ENCODE measurements around the gene ELOVL3. TPM values are rescaled to one million over a fixed set of nuclear protein-coding genes. Genes with fewer than 3 reads are reported as not detected.

The ELOVL3 gene
- total and polyA plus RNA-seq, 2 experiments from 2014 or later = 1.4 to 1.9 TPM

DNA sequence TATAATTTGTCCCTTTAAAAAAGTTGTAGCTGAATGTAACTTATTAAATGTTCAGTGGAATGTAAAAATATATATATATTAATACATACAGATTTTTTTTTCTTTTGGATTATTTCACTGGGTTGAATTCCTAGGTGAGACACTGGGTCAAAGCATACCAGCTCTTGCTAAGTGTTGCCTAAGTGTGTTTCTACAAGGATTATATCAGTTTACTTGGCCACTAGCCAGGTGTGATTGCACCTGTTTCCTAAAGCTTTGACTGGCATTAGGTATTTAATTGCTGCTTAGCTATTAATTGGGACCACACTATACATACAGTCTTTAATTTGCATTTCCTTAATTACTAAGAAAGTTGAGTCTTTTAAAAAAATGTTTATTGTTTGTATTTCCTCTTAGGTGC, 5.5 kb upstream of the ELOVL3 start:
- H3K9me3 ChIP-seq (ENCODE audit: low read depth) = no peaks in the 10 kb centered on the region
- no peaks in the 10 kb centered on the region for H3K36me3 ChIP-seq (ENCODE audit: low read depth)
- no peak overlapping the region for H3K27ac ChIP-seq
- peaks cover 8% of the 10 kb centered on the region for H3F3A ChIP-seq (ENCODE audit: insufficient read depth)
- no peaks in the 10 kb centered on the region for H4K20me1 ChIP-seq (ENCODE audit: insufficient read depth)
- H3K9me2 ChIP-seq (ENCODE audit: insufficient read depth) = no peaks in the 10 kb centered on the region
- in situ Hi-C loops (cut with MboI) = no loop called here
- no peak for TF ChIP-seq EZH2 (IDR thresholded peaks at IDR 0.05; ENCODE audit: insufficient read depth, poor library complexity, severe bottlenecking)
- TF ChIP-seq EZH2phosphoT487 (IDR thresholded peaks at IDR 0.05; ENCODE audit: insufficient read depth, low read depth) = no peak
- H3K4me2 ChIP-seq (ENCODE audit: unreplicated experiment) = no peak overlapping the region
- no peaks in the 10 kb centered on the region for H3K79me2 ChIP-seq (ENCODE audit: insufficient read depth)
- no peak overlapping the region for H3K9ac ChIP-seq
- no peak for DNase-seq
- H2AFZ ChIP-seq = no peak overlapping the region
- H3K27me3 ChIP-seq (replicated peaks; ENCODE audit: insufficient read depth) = no peaks in the 10 kb centered on the region; the same call in 1 of the 2 replicates
- peaks cover 9% of the 10 kb centered on the region for H3K4me1 ChIP-seq (ENCODE audit: insufficient read depth)
- H3K4me3 ChIP-seq = no peak overlapping the region

GRCh38 chr10:102222797-102223196, 3.3 kb upstream of the ELOVL3 start:
- no peak for TF ChIP-seq EZH2 (IDR thresholded peaks at IDR 0.05; ENCODE audit: insufficient read depth, poor library complexity, severe bottlenecking)
- no peak for TF ChIP-seq EZH2phosphoT487 (IDR thresholded peaks at IDR 0.05; ENCODE audit: insufficient read depth, low read depth)
- in situ Hi-C loops (cut with MboI) = no loop called here
- WGBS, 2 experiments (ENCODE audit: low coverage in 1 of 2, low lambda C conversion rate in 2 of 2, missing lambda C conversion rate in 2 of 2) = 84 to 92% methylated on average over 5 of the region's 5 CpGs

GRCh38 chr10:102226542-102226870, 407 bp downstream of the ELOVL3 start:
- H3K27ac ChIP-seq = 0 out of 2 replicates have a peak overlapping the region, but pooled peaks have one; percentile 10
- no peaks in the 10 kb centered on the region for H3K79me2 ChIP-seq (ENCODE audit: insufficient read depth)
- H3K4me3 ChIP-seq = peak overlapping the region; percentile 60
- H3F3A ChIP-seq (ENCODE audit: insufficient read depth) = peaks cover 14% of the 10 kb centered on the region
- in situ Hi-C loops (cut with MboI) = loop anchor here (5.0 kb wide), 1 partner anchor 121 kb away; no protein-coding TSS in a partner anchor
- H3K4me1 ChIP-seq (ENCODE audit: insufficient read depth) = peaks cover 16% of the 10 kb centered on the region
- no peaks in the 10 kb centered on the region for H3K9me2 ChIP-seq (ENCODE audit: insufficient read depth)
- no peaks in the 10 kb centered on the region; the same call in 1 of the 2 replicates for H3K27me3 ChIP-seq (replicated peaks; ENCODE audit: insufficient read depth)
- no peak for DNase-seq
- peak overlapping the region; percentile 26; the same call in 1 of the 2 replicates for H3K9ac ChIP-seq
- H4K20me1 ChIP-seq (ENCODE audit: insufficient read depth) = no peaks in the 10 kb centered on the region
- H2AFZ ChIP-seq = peak overlapping the region; percentile 95
- WGBS, 2 experiments (ENCODE audit: low coverage in 1 of 2, low lambda C conversion rate in 2 of 2, missing lambda C conversion rate in 2 of 2) = 54 to 59% methylated on average over 7 to 8 of the region's 8 CpGs
- TF ChIP-seq EZH2phosphoT487 (IDR thresholded peaks at IDR 0.05; ENCODE audit: insufficient read depth, low read depth) = no peak
- TF ChIP-seq EZH2 (IDR thresholded peaks at IDR 0.05; ENCODE audit: insufficient read depth, poor library complexity, severe bottlenecking) = no peak
- H3K4me2 ChIP-seq (ENCODE audit: unreplicated experiment) = peak overlapping the region; percentile 47
- no peaks in the 10 kb centered on the region for H3K36me3 ChIP-seq (ENCODE audit: low read depth)
- H3K9me3 ChIP-seq (ENCODE audit: low read depth) = no peaks in the 10 kb centered on the region

More at GRCh38 chr10:102222797-102223196, 3.3 kb upstream of the ELOVL3 start:
- H3F3A ChIP-seq (ENCODE audit: insufficient read depth) = peaks cover 14% of the 10 kb centered on the region
- no peaks in the 10 kb centered on the region; the same call in 1 of the 2 replicates for H3K27me3 ChIP-seq (replicated peaks; ENCODE audit: insufficient read depth)
- no peaks in the 10 kb centered on the region for H3K36me3 ChIP-seq (ENCODE audit: low read depth)
- H3K4me2 ChIP-seq (ENCODE audit: unreplicated experiment) = no peak overlapping the region
- no peak overlapping the region for H2AFZ ChIP-seq
- H4K20me1 ChIP-seq (ENCODE audit: insufficient read depth) = no peaks in the 10 kb centered on the region
- H3K9me2 ChIP-seq (ENCODE audit: insufficient read depth) = no peaks in the 10 kb centered on the region
- peaks cover 16% of the 10 kb centered on the region for H3K4me1 ChIP-seq (ENCODE audit: insufficient read depth)
- no peaks in the 10 kb centered on the region for H3K79me2 ChIP-seq (ENCODE audit: insufficient read depth)
- no peak overlapping the region for H3K4me3 ChIP-seq
- no peak overlapping the region for H3K27ac ChIP-seq
- no peaks in the 10 kb centered on the region for H3K9me3 ChIP-seq (ENCODE audit: low read depth)
- DNase-seq = no peak
- no peak overlapping the region for H3K9ac ChIP-seq

DNA sequence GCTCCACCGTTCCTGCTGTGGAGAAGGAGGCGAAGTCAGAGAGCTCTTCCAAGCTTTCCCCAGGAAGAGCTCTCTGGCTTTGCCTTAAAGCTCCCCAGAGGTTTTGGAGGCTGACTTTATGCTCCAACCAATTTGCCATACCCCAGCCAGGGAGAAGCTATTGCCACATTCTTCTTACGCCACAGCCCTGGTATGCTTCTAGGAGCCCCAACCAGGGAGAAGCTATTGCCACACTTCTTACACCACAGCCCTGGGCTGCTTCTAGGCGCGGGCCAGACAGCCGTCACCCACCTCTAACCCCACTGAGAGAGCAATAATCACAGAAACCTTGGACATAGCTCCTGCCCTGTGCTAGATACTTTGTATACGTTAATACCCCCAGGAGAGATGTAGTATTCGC, 951 bp downstream of the ELOVL3 start:
- WGBS, 2 experiments (ENCODE audit: low coverage in 1 of 2, low lambda C conversion rate in 2 of 2, missing lambda C conversion rate in 2 of 2) = 43% methylated on average over 8 of the region's 8 CpGs
- Histone ChIP-seq H3F3A (ENCODE audit: insufficient read depth) (peaks cover 14% of the 10 kb centered on the region), H2AFZ (no peak overlapping the region), H3K9ac (no peak overlapping the region; the same call in 1 of the 2 replicates), H3K4me2 (ENCODE audit: unreplicated experiment) (peak overlapping the region; percentile 47), H3K9me3 (ENCODE audit: low read depth) (no peaks in the 10 kb centered on the region), H3K9me2 (ENCODE audit: insufficient read depth) (no peaks in the 10 kb centered on the region), H4K20me1 (ENCODE audit: insufficient read depth) (no peaks in the 10 kb centered on the region), H3K27ac (no peak overlapping the region), H3K4me3 (no peak overlapping the region), H3K36me3 (ENCODE audit: low read depth) (no peaks in the 10 kb centered on the region), H3K79me2 (ENCODE audit: insufficient read depth) (no peaks in the 10 kb centered on the region), H3K4me1 (ENCODE audit: insufficient read depth) (peaks cover 16% of the 10 kb centered on the region), H3K27me3 (replicated peaks; ENCODE audit: insufficient read depth) (no peaks in the 10 kb centered on the region; the same call in 1 of the 2 replicates)
- TF ChIP-seq EZH2phosphoT487 (IDR thresholded peaks at IDR 0.05; ENCODE audit: insufficient read depth, low read depth) (no peak), EZH2 (IDR thresholded peaks at IDR 0.05; ENCODE audit: insufficient read depth, poor library complexity, severe bottlenecking) (no peak)
- DNase-seq = peak; percentile 91
- in situ Hi-C loops (cut with MboI) = loop anchor here (5.0 kb wide), 1 partner anchor 120 kb away; no protein-coding TSS in a partner anchor
